HCT116 (cell line): ENCODE results near the gene POLN.

Experiments used
- CEBPB ChIP-seq: IDR thresholded peaks from 2 replicates; pipeline ENCODE4 v1.6.1; 2012; ENCODE audit warnings: low read depth
- CTCF ChIP-seq, 3 experiments: fragments of 200-600 bp in 1 of 3; sonication (generic) in 1 of 3; IDR thresholded peaks in 2 of 3; conservative IDR thresholded peaks in 1 of 3; 2 replicates each; pipeline ENCODE4 v1.5.1; 2012 to 2017; ENCODE audit warnings: low read depth in 2 of 3, low read length in 2 of 3, antibody characterized with exemption in 1 of 3, borderline replicate concordance in 1 of 3, control low read depth in 1 of 3, mild to moderate bottlenecking in 1 of 3, mixed read lengths in 1 of 3, mixed run types in 1 of 3, moderate library complexity in 1 of 3; ENCODE audit not compliant: insufficient read depth in 1 of 3
- MAX ChIP-seq: IDR thresholded peaks from 2 replicates; pipeline ENCODE4 v1.6.1; 2012
- POLR2AphosphoS5 ChIP-seq: IDR thresholded peaks from 2 replicates; pipeline ENCODE4 v1.6.1; 2011; ENCODE audit warnings: mild to moderate bottlenecking, low read depth, low read length, moderate library complexity
- RAD21 ChIP-seq: IDR thresholded peaks from 2 replicates; pipeline ENCODE4 v1.6.1; 2012; ENCODE audit warnings: low read depth, mild to moderate bottlenecking
- REST ChIP-seq: IDR thresholded peaks from 2 replicates; pipeline ENCODE4 v1.6.1; 2012; ENCODE audit warnings: low read depth
- SP1 ChIP-seq: IDR thresholded peaks from 2 replicates; pipeline ENCODE4 v1.6.1; 2012; ENCODE audit warnings: low read depth
- ZBTB33 ChIP-seq: IDR thresholded peaks from 2 replicates; pipeline ENCODE4 v1.6.1; 2011; ENCODE audit warnings: mild to moderate bottlenecking, low read length, moderate library complexity; ENCODE audit not compliant: insufficient replicate concordance; ENCODE audit errors: extremely low read depth

GRCh38 chr4:2254665-2255500 is 13.0 kb upstream of the POLN start:
- no peak for TF ChIP-seq ZBTB33
- no peak for TF ChIP-seq MAX
- no peak for TF ChIP-seq POLR2AphosphoS5
- no peak for TF ChIP-seq CEBPB
- TF ChIP-seq CTCF (IDR thresholded peaks at IDR 0.05 in 2 of 3, conservative IDR thresholded peaks at IDR 0.05 in 1 of 3; ENCODE audit: borderline replicate concordance in 1 of 3, insufficient read depth in 1 of 3, low read depth in 2 of 3, low read length in 2 of 3) = no peak
- TF ChIP-seq RAD21 = no peak
- TF ChIP-seq REST = no peak
- no peak for TF ChIP-seq SP1
